Keratinocyte (primary cell): ENCODE results near the gene SETDB1. TPM values are rescaled to one million over a fixed set of nuclear protein-coding genes. Genes with fewer than 3 reads are reported as not detected.

Source experiments
- DNase-seq: peaks from one replicate; pipeline ENCODE4 v3.0.0-alpha.2; 2011; ENCODE audit warnings: low read depth, missing footprints, low spot score
- FAIRE-seq: peaks from 2 replicates; lab custom pipeline; 2011; peaks lifted over from hg19 to GRCh38; lab: Jason Lieb, UNC
- H2AFZ ChIP-seq: 2 replicates; pipeline ENCODE4 v1.6.0; 2012; ENCODE audit warnings: low read length, control low read depth, inconsistent platforms; ENCODE audit not compliant: control insufficient read depth
- H3K27ac ChIP-seq: 2 replicates; pipeline ENCODE4 v1.5.1; 2011; ENCODE audit warnings: low read length; ENCODE audit not compliant: control insufficient read depth, insufficient read depth
- H3K27me3 ChIP-seq: 3 replicates; pipeline ENCODE4 v1.6.0; 2011; ENCODE audit warnings: low read length; ENCODE audit not compliant: control insufficient read depth, insufficient read depth; ENCODE audit errors: extremely low read depth
- H3K36me3 ChIP-seq, 2 experiments: 2 replicates in 1 of 2; 3 replicates in 1 of 2; pipeline ENCODE4 v1.5.1; 2011; ENCODE audit warnings: low read length in 2 of 2, mild to moderate bottlenecking in 1 of 2; ENCODE audit not compliant: control insufficient read depth in 2 of 2, insufficient read depth in 2 of 2; ENCODE audit errors: extremely low read depth in 1 of 2
- H3K4me1 ChIP-seq: 3 replicates; pipeline ENCODE4 v1.5.1; 2011; ENCODE audit warnings: low read length; ENCODE audit not compliant: control insufficient read depth, insufficient read depth; ENCODE audit errors: extremely low read depth
- H3K4me2 ChIP-seq: 3 replicates; pipeline ENCODE4 v1.6.0; 2011; ENCODE audit warnings: low read depth, low read length; ENCODE audit not compliant: control insufficient read depth, insufficient read depth; ENCODE audit errors: extremely low read depth
- H3K4me3 ChIP-seq, 3 experiments: fragments of 200-600 bp in 1 of 3; sonication (generic) in 1 of 3; 2 replicates in 2 of 3; 3 replicates in 1 of 3; pipeline ENCODE4 v1.5.1; 2011 to 2016; ENCODE audit warnings: low read length in 3 of 3, mild to moderate bottlenecking in 3 of 3, control low read depth in 2 of 3, inconsistent platforms in 1 of 3, low read depth in 1 of 3, mixed read lengths in 1 of 3, mixed run types in 1 of 3, moderate library complexity in 1 of 3; ENCODE audit not compliant: control insufficient read depth in 2 of 3, insufficient read depth in 2 of 3; ENCODE audit errors: extremely low read depth in 1 of 3
- H3K79me2 ChIP-seq: 2 replicates; pipeline ENCODE4 v1.6.0; 2012; ENCODE audit warnings: low read length; ENCODE audit not compliant: control insufficient read depth, insufficient read depth
- H3K9ac ChIP-seq: 3 replicates; pipeline ENCODE4 v1.6.0; 2011; ENCODE audit warnings: low read length; ENCODE audit not compliant: control insufficient read depth, insufficient read depth; ENCODE audit errors: extremely low read depth
- H3K9me1 ChIP-seq: 3 replicates; pipeline ENCODE4 v1.6.0; 2011; ENCODE audit warnings: low read length; ENCODE audit not compliant: control insufficient read depth, insufficient read depth; ENCODE audit errors: extremely low read depth
- H3K9me3 ChIP-seq: 2 replicates; pipeline ENCODE4 v1.5.1; 2012; ENCODE audit warnings: low read depth, low read length; ENCODE audit not compliant: control insufficient read depth
- H4K20me1 ChIP-seq: 3 replicates; pipeline ENCODE4 v1.6.0; 2011; ENCODE audit warnings: low read length; ENCODE audit not compliant: control insufficient read depth, insufficient read depth; ENCODE audit errors: extremely low read depth
- EZH2 ChIP-seq: IDR thresholded peaks from one replicate; pipeline ENCODE4 v1.6.1; 2012; ENCODE audit warnings: inconsistent platforms, mild to moderate bottlenecking, low read length, moderate library complexity
- dilution Hi-C: fragments of 300-500 bp; cut with MboI; formaldehyde crosslinking; loops from one replicate; pipeline ENCODE4 v1.7.0; 2020; ENCODE audit warnings: low sequenced_read_pairs; ENCODE audit not compliant: extremely low pct_ligation_motif_present
- polyA plus RNA-seq, 5 experiments: library from polyadenylated mRNA; depleted of rRNA in 3 of 5; stranded (reverse) in 3 of 5; stranded (forward) in 1 of 5; unstranded in 1 of 5; fragments of >200 nt; gene quantifications; 1 replicate in 1 of 5; 2 replicates in 3 of 5; 3 replicates in 1 of 5; pipeline versions ENCODE4 v1.2.1 to v1.2.3, GENCODE V29; 2011 to 2012; ENCODE audit warnings: missing spikeins in 2 of 5, low read depth in 1 of 5, low replicate concordance in 1 of 5
- TF ChIP-seq, protein P1 (sequence below), 3 experiments: IDR thresholded peaks in 1 of 3; conservative IDR thresholded peaks in 1 of 3; optimal IDR thresholded peaks in 1 of 3; 2 replicates in 2 of 3; 3 replicates in 1 of 3; pipeline versions ENCODE3 to v1.5.1; 2011; ENCODE audit warnings: low read length in 3 of 3, mild to moderate bottlenecking in 3 of 3, moderate library complexity in 2 of 3, control low read depth in 1 of 3, inconsistent platforms in 1 of 3; ENCODE audit not compliant: insufficient read depth in 2 of 3; ENCODE audit errors: extremely low read depth in 1 of 3

Gene SETDB1
- polyA plus RNA-seq, 1 donor (not counting 4 experiments of a cell fraction or from before 2014, with no cell fraction given): 31.3 TPM

GRCh38 chr1:150971583-150972416 is 45.6 kb downstream of the SETDB1 start:
- peaks cover 58% of the 10 kb centered on the region for H3K79me2 ChIP-seq
- FAIRE-seq (no peak), DNase-seq (no peak)
- no peaks in the 10 kb centered on the region for H3K9me1 ChIP-seq
- H4K20me1 ChIP-seq: peaks cover 2% of the 10 kb centered on the region
- no peak overlapping the region for H3K27ac ChIP-seq
- no peaks in the 10 kb centered on the region for H3K27me3 ChIP-seq
- peaks cover 15 to 32% of the 10 kb centered on the region in 2 experiments for H3K36me3 ChIP-seq
- no peak overlapping the region for H3K9ac ChIP-seq
- dilution Hi-C loops: no loop called here
- peaks cover 25% of the 10 kb centered on the region for H3K4me1 ChIP-seq
- no peak overlapping the region for H2AFZ ChIP-seq
- no peaks in the 10 kb centered on the region for H3K9me3 ChIP-seq
- no peak overlapping the region for H3K4me3 ChIP-seq
- peak overlapping the region; percentile 97 for H3K4me2 ChIP-seq
- TF ChIP-seq EZH2: no peak
- TF ChIP-seq, protein P1, sequence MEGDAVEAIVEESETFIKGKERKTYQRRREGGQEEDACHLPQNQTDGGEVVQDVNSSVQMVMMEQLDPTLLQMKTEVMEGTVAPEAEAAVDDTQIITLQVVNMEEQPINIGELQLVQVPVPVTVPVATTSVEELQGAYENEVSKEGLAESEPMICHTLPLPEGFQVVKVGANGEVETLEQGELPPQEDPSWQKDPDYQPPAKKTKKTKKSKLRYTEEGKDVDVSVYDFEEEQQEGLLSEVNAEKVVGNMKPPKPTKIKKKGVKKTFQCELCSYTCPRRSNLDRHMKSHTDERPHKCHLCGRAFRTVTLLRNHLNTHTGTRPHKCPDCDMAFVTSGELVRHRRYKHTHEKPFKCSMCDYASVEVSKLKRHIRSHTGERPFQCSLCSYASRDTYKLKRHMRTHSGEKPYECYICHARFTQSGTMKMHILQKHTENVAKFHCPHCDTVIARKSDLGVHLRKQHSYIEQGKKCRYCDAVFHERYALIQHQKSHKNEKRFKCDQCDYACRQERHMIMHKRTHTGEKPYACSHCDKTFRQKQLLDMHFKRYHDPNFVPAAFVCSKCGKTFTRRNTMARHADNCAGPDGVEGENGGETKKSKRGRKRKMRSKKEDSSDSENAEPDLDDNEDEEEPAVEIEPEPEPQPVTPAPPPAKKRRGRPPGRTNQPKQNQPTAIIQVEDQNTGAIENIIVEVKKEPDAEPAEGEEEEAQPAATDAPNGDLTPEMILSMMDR (optimal IDR thresholded peaks at IDR 0.05 in 1 of 3, IDR thresholded peaks at IDR 0.05 in 1 of 3, conservative IDR thresholded peaks at IDR 0.05 in 1 of 3; ENCODE audit: extremely low read depth in 1 of 3, insufficient read depth in 2 of 3, low read length in 3 of 3): peak in 1 of 3 experiments; percentile 11

DNA sequence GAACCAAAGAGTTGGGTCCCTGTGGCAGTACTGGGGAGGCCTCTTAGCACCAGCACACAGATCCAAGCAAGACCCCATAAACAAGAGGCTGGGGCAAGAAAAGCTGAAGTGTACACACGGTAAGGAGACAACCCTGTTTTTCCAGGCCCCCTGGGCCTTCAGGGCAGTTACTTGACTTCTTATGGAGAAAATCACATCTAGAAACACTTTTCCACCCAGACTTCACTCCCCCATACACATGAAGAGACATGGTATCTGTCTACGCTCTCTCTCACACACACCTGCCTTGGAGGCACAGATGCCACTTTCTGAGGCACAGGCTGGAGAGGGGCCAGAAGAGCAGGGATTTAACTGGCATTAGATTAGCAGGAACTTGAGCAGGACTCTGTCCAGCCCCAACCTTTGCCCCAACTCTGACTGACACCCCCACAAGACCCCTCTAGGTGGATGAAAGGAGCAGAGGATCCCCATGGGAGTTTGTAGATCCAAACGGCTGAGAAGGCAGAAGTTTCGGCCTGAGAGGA is 46.3 kb downstream of the SETDB1 start:
- H2AFZ ChIP-seq: no peak overlapping the region
- dilution Hi-C loops: no loop called here
- H3K79me2 ChIP-seq: peaks cover 58% of the 10 kb centered on the region
- FAIRE-seq (no peak), DNase-seq (no peak)
- H3K36me3 ChIP-seq: peaks cover 11 to 25% of the 10 kb centered on the region in 2 experiments
- no peaks in the 10 kb centered on the region for H3K9me1 ChIP-seq
- no peaks in the 10 kb centered on the region for H3K9me3 ChIP-seq
- H4K20me1 ChIP-seq: peaks cover 2% of the 10 kb centered on the region
- peak overlapping the region; percentile 88 to 95 (median 93) for H3K4me3 ChIP-seq
- no peak for TF ChIP-seq EZH2
- TF ChIP-seq, protein P1 (optimal IDR thresholded peaks at IDR 0.05 in 1 of 3, IDR thresholded peaks at IDR 0.05 in 1 of 3, conservative IDR thresholded peaks at IDR 0.05 in 1 of 3; ENCODE audit: extremely low read depth in 1 of 3, insufficient read depth in 2 of 3, low read length in 3 of 3): no peak
- peak overlapping the region; percentile 97 for H3K4me2 ChIP-seq
- H3K4me1 ChIP-seq: peaks cover 31% of the 10 kb centered on the region
- H3K27me3 ChIP-seq: no peaks in the 10 kb centered on the region
- H3K27ac ChIP-seq: no peak overlapping the region
- no peak overlapping the region for H3K9ac ChIP-seq
